ENCODE measurements around the gene A3GALT2.
"Not testable (repeated sequence)": the region's sequence is repeated elsewhere in the genome, so short reads cannot be mapped to it uniquely, and the experiment has no call there.

A3GALT2 gene

DNA sequence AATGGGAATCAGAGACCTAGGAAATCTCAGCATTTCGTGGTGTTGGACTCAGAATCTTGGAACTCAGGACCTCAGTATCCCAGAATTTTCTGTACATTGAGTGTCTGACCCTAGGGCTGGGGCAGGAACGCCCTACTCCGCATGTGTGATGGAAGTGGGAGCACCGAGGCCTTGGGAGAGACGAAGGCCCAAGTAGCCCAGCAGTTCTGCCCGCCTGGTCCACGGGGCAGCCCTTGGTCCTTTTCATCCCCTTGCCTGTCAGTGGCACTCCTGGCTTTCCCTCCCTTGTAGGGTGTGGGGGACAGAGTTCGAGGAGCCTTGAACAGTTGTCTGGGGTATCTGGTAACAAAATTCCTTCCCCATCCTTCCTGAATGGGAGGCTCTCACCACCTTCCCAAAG, 10.2 kb downstream of the A3GALT2 start (continued):
- TF ChIP-seq, protein P1, sequence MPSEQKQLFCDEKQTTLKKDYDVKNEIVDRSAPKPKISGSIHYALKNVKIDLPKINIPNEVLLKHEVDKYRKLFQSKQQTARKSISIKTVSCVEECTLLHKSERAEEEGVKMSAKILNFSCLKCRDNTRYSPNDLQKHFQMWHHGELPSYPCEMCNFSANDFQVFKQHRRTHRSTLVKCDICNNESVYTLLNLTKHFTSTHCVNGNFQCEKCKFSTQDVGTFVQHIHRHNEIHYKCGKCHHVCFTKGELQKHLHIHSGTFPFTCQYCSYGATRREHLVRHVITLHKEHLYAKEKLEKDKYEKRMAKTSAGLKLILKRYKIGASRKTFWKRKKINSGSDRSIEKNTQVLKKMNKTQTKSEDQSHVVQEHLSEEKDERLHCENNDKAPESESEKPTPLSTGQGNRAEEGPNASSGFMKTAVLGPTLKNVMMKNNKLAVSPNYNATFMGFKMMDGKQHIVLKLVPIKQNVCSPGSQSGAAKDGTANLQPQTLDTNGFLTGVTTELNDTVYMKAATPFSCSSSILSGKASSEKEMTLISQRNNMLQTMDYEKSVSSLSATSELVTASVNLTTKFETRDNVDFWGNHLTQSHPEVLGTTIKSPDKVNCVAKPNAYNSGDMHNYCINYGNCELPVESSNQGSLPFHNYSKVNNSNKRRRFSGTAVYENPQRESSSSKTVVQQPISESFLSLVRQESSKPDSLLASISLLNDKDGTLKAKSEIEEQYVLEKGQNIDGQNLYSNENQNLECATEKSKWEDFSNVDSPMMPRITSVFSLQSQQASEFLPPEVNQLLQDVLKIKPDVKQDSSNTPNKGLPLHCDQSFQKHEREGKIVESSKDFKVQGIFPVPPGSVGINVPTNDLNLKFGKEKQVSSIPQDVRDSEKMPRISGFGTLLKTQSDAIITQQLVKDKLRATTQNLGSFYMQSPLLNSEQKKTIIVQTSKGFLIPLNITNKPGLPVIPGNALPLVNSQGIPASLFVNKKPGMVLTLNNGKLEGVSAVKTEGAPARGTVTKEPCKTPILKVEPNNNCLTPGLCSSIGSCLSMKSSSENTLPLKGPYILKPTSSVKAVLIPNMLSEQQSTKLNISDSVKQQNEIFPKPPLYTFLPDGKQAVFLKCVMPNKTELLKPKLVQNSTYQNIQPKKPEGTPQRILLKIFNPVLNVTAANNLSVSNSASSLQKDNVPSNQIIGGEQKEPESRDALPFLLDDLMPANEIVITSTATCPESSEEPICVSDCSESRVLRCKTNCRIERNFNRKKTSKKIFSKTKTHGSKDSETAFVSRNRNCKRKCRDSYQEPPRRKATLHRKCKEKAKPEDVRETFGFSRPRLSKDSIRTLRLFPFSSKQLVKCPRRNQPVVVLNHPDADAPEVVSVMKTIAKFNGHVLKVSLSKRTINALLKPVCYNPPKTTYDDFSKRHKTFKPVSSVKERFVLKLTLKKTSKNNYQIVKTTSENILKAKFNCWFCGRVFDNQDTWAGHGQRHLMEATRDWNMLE (tag by site-specific recombination; conservative IDR thresholded peaks at IDR 0.05; ENCODE audit: low read depth), result no peak
- TF ChIP-seq ZNF292 (tag by site-specific recombination; IDR thresholded peaks at IDR 0.05; ENCODE audit: borderline replicate concordance, low read depth), result no peak
- no peak for TF ChIP-seq ZBTB1 (tag by site-specific recombination; IDR thresholded peaks at IDR 0.05)

GRCh38 chr1:33309351-33309750, 11.5 kb downstream of the A3GALT2 start:
- peak; percentile 61 for TF ChIP-seq KLF1 (tag by site-specific recombination; IDR thresholded peaks at IDR 0.05)
- H3K9me3 ChIP-seq (ENCODE audit: control insufficient read depth, insufficient read depth, low read depth, low read length); POLR2A ChIA-PET; H3K27ac ChIP-seq (ENCODE audit: extremely low read depth, low read depth, low read length); H3K4me1 ChIP-seq (ENCODE audit: control insufficient read depth, insufficient read depth, low read length); H3K4me3 ChIP-seq (ENCODE audit: low read depth, low read length); H3K36me3 ChIP-seq (ENCODE audit: control insufficient read depth in 2 of 2, insufficient read depth in 1 of 2, low read length in 2 of 2): not testable (repeated sequence)
- CTCF ChIA-PET, result interaction anchor here (1.7 kb wide), 1 partner anchor 14 kb away, joined by 6 read pairs; no protein-coding TSS in a partner anchor

DNA sequence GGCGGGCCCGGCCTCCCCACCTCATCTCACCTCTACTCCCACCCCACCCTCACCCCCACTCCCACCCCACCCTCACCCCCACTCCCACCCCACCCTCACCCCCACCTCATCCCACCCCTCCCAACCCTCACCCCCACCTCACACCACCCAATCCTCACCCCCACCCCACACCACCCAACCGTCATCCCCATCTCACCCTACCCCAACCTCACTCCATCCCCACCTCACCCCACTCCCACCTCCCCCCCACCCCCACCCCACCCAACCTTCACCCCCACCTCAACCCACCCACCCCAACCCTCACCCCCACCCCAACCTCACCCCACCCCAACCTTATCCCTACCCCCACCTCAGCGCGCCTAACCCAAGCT, 13.4 kb downstream of the A3GALT2 start:
- no peak overlapping the region for H3K4me3 ChIP-seq (ENCODE audit: low read depth, low read length)
- no peak for TF ChIP-seq ZNF510 (tag by site-specific recombination; IDR thresholded peaks at IDR 0.05; ENCODE audit: insufficient replicate concordance)
- no peak for TF ChIP-seq ZNF514 (tag by site-specific recombination; IDR thresholded peaks at IDR 0.05)
- no peak for TF ChIP-seq KLF10 (tag by site-specific recombination; IDR thresholded peaks at IDR 0.05)
- no peak for TF ChIP-seq YY1 (tag by site-specific recombination; IDR thresholded peaks at IDR 0.05)
- H3K9me3 ChIP-seq (ENCODE audit: control insufficient read depth, insufficient read depth, low read depth, low read length), result no peaks in the 10 kb centered on the region
- ChIA-PET CTCF (no interaction called here), POLR2A (no interaction called here)
- H3K4me1 ChIP-seq (ENCODE audit: control insufficient read depth, insufficient read depth, low read length), result no peaks in the 10 kb centered on the region
- H3K27ac ChIP-seq (ENCODE audit: extremely low read depth, low read depth, low read length), result no peak overlapping the region
- no peaks in the 10 kb centered on the region for H3K36me3 ChIP-seq (ENCODE audit: control insufficient read depth in 2 of 2, insufficient read depth in 1 of 2, low read length in 2 of 2)

GRCh38 chr1:33306653-33307493, 14.0 kb downstream of the A3GALT2 start:
- TF ChIP-seq ZNF610 (tag by site-specific recombination; IDR thresholded peaks at IDR 0.05; ENCODE audit: borderline replicate concordance), result no peak
- TF ChIP-seq ZNF555 (tag by site-specific recombination; conservative IDR thresholded peaks at IDR 0.05), result no peak
- TF ChIP-seq ZNF48 (tag by site-specific recombination; IDR thresholded peaks at IDR 0.05), result no peak
- TF ChIP-seq HOXC10 (CRISPR knock-in tag; IDR thresholded peaks at IDR 0.05), result no peak
- no peak for TF ChIP-seq REPIN1 (tag by site-specific recombination; IDR thresholded peaks at IDR 0.05; ENCODE audit: low read depth)
- Histone ChIP-seq H3K9me3 (ENCODE audit: control insufficient read depth, insufficient read depth, low read depth, low read length) (no peaks in the 10 kb centered on the region), H3K4me1 (ENCODE audit: control insufficient read depth, insufficient read depth, low read length) (no peaks in the 10 kb centered on the region), H3K27ac (ENCODE audit: extremely low read depth, low read depth, low read length) (no peak overlapping the region), H3K36me3 (ENCODE audit: control insufficient read depth in 2 of 2, insufficient read depth in 1 of 2, low read length in 2 of 2) (no peaks in the 10 kb centered on the region; a peak in 1 of 3 replicates), H3K4me3 (ENCODE audit: low read depth, low read length) (no peak overlapping the region)
- ChIA-PET POLR2A (no interaction called here), CTCF (interaction anchor here (0.8 kb wide), 1 partner anchor 149 kb away, joined by 3 read pairs; no protein-coding TSS in a partner anchor)
